IMR-90 (cell line): ENCODE results near the gene NPW.
A peak's percentile ranks its signal among the peaks of the same experiment; 100 is the strongest.

Experiments used
- CEBPB ChIP-seq: IDR thresholded peaks from 2 replicates; pipeline ENCODE4 v1.6.1; 2012; ENCODE audit warnings: low read depth, low read length, improper control_type of control experiment
- MAFK ChIP-seq: IDR thresholded peaks from 2 replicates; pipeline ENCODE4 v1.6.1; 2012; ENCODE audit warnings: low read depth, low read length, improper control_type of control experiment
- MXI1 ChIP-seq: IDR thresholded peaks from 2 replicates; pipeline ENCODE4 v1.6.1; 2012; ENCODE audit warnings: low read depth, mild to moderate bottlenecking, low read length, moderate library complexity, borderline replicate concordance
- NFE2L2 ChIP-seq: fragments of 150-350 bp; IDR thresholded peaks from 2 replicates; pipeline ENCODE4 v1.6.1; 2016; ENCODE audit warnings: low read depth, mild to moderate bottlenecking, low read length
- POLR2A ChIP-seq: IDR thresholded peaks from 2 replicates; pipeline ENCODE4 v1.6.1; 2012; ENCODE audit warnings: mild to moderate bottlenecking, low read depth, low read length
- RAD21 ChIP-seq: IDR thresholded peaks from 2 replicates; pipeline ENCODE4 v1.6.1; 2012; ENCODE audit warnings: low read length, improper control_type of control experiment
- RFX5 ChIP-seq: IDR thresholded peaks from 2 replicates; pipeline ENCODE4 v1.8.0; 2012; ENCODE audit warnings: low read depth, mild to moderate bottlenecking, low read length, moderate library complexity
- SMC3 ChIP-seq: fragments of 150-350 bp; IDR thresholded peaks from 2 replicates; pipeline ENCODE4 v1.6.1; 2016; ENCODE audit warnings: low read depth, mild to moderate bottlenecking, antibody characterized with exemption, low read length, moderate library complexity
- TF ChIP-seq, protein P1 (sequence below): conservative IDR thresholded peaks from 2 replicates; pipeline ENCODE4 v1.5.1; 2012; ENCODE audit warnings: mild to moderate bottlenecking, low read depth, low read length, improper control_type of control experiment
- TF ChIP-seq, protein P2 (sequence below): fragments of 150-350 bp; IDR thresholded peaks from 2 replicates; pipeline ENCODE4 v1.6.1; 2017; ENCODE audit warnings: mild to moderate bottlenecking, antibody characterized with exemption, low read length, low read depth

GRCh38 chr16:2027024-2028010 lies 7.7 kb downstream of the NPW start:
- TF ChIP-seq, protein P1, sequence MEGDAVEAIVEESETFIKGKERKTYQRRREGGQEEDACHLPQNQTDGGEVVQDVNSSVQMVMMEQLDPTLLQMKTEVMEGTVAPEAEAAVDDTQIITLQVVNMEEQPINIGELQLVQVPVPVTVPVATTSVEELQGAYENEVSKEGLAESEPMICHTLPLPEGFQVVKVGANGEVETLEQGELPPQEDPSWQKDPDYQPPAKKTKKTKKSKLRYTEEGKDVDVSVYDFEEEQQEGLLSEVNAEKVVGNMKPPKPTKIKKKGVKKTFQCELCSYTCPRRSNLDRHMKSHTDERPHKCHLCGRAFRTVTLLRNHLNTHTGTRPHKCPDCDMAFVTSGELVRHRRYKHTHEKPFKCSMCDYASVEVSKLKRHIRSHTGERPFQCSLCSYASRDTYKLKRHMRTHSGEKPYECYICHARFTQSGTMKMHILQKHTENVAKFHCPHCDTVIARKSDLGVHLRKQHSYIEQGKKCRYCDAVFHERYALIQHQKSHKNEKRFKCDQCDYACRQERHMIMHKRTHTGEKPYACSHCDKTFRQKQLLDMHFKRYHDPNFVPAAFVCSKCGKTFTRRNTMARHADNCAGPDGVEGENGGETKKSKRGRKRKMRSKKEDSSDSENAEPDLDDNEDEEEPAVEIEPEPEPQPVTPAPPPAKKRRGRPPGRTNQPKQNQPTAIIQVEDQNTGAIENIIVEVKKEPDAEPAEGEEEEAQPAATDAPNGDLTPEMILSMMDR: no peak
- TF ChIP-seq POLR2A (no peak), MAFK (no peak), SMC3 (no peak), NFE2L2 (no peak), MXI1 (peak; percentile 64), CEBPB (no peak), RFX5 (no peak), RAD21 (peak; percentile 12; the same call in 1 of the 2 replicates)
- TF ChIP-seq, protein P2, sequence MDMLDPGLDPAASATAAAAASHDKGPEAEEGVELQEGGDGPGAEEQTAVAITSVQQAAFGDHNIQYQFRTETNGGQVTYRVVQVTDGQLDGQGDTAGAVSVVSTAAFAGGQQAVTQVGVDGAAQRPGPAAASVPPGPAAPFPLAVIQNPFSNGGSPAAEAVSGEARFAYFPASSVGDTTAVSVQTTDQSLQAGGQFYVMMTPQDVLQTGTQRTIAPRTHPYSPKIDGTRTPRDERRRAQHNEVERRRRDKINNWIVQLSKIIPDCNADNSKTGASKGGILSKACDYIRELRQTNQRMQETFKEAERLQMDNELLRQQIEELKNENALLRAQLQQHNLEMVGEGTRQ: no peak
